GM18498 (cell line): Measurements from ENCODE around the gene OR10C1.
"Not testable (repeated sequence)": the region's sequence is repeated elsewhere in the genome, so short reads cannot be mapped to it uniquely, and the experiment has no call there.

ENCODE experiments used
- ATAC-seq: cut with Tn5 transposase; IDR thresholded peaks from one replicate; pipeline ENCODE4 v1.9.1; 2021; ENCODE audit warnings: mild to moderate bottlenecking, moderate library complexity; ENCODE audit not compliant: unreplicated experiment

Gene OR10C1, protein sequence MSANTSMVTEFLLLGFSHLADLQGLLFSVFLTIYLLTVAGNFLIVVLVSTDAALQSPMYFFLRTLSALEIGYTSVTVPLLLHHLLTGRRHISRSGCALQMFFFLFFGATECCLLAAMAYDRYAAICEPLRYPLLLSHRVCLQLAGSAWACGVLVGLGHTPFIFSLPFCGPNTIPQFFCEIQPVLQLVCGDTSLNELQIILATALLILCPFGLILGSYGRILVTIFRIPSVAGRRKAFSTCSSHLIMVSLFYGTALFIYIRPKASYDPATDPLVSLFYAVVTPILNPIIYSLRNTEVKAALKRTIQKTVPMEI

GRCh38 chr6:29439006-29439405, at the start of gene OR10C1:
Gene OR10C1 (plus strand): TSS chr6:29439306. CDS start chr6:29440016, 710 bp downstream.
- ATAC-seq = no peak

DNA sequence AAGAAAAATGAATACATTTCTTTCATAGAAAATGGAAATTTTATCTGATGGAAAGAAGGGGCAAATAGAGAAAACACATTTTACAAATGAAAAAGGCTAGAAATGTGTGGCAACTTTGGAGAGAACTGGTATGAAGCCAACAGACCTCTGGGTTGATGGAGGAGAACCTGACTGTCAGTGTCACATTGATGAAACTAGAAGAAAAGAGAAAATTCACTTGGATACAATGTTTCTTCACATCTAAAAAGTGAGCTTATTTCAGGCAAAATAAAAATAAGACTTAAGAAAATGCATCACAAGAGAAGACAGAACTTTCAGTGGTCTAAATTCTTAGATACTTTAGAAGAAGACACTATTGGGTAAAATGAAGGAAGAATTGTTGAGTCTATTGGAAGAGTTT, 43.8 kb upstream of the OR10C1 start, which contains the start of gene OR12D2:
Gene OR12D2, plus strand, starts transcription at position 301 of the 400 bp plus-strand sequence. CDS start 1,069 bp downstream, outside the sequence.
- ATAC-seq = no peak

GRCh38 chr6:29399525-29399924, 39.6 kb upstream of the OR10C1 start:
- no peak for ATAC-seq

DNA sequence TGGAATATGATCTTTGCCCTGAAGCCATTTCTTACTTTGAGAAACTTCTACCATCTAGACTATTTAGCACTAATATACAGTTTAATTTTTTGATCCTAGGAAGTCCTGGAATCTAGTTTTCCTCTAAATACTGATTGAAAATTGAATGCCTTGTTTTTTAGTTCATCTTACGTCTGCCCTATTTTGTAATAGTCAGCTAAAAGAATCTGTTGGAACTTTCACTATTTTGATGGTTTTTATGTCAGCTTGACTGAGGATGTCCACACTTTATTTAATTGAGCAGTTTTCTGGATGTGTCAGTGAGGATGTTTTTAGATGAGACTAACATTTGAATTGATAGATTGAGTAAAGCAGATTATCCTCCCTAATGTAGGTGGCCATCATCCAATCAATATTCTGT, 35.3 kb upstream of the OR10C1 start:
- ATAC-seq = no peak

GRCh38 chr6:29414588-29414987, 24.5 kb upstream of the OR10C1 start, which contains the start of gene OR12D1:
Gene OR12D1 (plus strand): TSS chr6:29414928.
- no peak for ATAC-seq

DNA sequence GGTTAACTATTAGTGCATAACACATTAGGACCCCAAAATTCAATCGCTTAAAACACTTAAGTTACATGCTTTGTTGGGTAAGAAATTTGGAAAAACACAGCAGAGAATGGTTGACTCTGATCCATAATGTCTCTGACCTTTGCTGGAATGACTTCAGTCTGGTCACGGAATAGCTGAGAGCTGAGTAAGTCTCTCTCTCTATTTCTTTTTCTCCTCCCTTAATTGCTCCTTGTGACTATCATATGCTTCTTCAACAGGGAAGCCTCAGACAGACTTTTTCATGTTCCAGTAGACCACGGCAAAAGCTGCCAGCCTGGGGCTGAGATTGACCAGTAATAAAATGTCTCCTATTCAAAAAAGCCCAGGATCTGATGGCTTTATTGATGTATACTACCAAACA, 19.6 kb upstream of the OR10C1 start:
- ATAC-seq = no peak

DNA sequence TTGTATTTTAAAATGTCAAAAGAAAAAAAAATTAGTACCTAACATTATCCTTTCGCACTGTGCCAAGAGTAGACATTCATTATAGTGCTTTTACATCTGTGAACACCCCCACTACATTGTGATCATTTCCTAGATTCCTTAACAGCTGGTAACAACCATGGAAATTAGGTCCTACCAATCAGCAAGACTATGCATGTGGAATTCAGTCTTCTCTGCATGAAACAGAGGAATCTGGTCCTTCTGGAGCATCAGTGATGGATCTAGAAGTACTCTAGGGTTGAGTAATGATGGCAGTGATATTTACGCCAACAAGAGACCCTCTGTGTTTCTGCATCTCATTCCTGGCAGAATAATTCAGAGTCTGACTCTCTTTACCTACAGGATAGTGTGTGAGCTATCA, 14.9 kb upstream of the OR10C1 start:
- ATAC-seq = no peak

- no peak for ATAC-seq
These were observed 14.5 kb upstream of the OR10C1 start for GRCh38 chr6:29424575-29424974.

- ATAC-seq = no peak
These were observed 14.0 kb upstream of the OR10C1 start for GRCh38 chr6:29425075-29425474.

DNA sequence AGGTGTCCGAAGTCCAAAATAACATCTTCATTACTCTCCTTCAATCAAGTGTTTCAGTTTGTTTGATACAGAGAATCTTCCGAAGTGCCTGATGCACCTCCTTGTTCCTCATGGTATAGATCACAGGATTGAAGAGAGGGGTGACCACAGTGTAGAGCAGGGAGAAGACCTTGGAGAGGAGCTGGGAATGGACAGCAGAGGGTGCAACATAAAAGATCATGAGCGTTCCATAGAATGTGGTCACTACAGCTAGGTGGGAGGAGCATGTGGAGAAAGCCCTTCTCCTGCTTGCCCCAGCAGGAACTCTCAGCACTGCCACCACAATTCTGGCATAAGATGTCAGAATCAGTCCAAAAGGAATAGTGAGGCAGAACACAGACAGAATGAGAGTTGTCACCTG, 12.5 kb upstream of the OR10C1 start:
- no peak for ATAC-seq

- not testable (repeated sequence) for ATAC-seq
These were observed 2.4 kb upstream of the OR10C1 start for GRCh38 chr6:29436730-29437129.

GRCh38 chr6:29442719-29443118, 3.6 kb downstream of the OR10C1 start:
- no peak for ATAC-seq

- ATAC-seq = not testable (repeated sequence)
These were observed 4.9 kb downstream of the OR10C1 start for GRCh38 chr6:29444031-29444430.

GRCh38 chr6:29447670-29448069, 8.6 kb downstream of the OR10C1 start:
- no peak for ATAC-seq

- ATAC-seq = no peak
These were observed 12.5 kb downstream of the OR10C1 start for GRCh38 chr6:29451471-29452193.

DNA sequence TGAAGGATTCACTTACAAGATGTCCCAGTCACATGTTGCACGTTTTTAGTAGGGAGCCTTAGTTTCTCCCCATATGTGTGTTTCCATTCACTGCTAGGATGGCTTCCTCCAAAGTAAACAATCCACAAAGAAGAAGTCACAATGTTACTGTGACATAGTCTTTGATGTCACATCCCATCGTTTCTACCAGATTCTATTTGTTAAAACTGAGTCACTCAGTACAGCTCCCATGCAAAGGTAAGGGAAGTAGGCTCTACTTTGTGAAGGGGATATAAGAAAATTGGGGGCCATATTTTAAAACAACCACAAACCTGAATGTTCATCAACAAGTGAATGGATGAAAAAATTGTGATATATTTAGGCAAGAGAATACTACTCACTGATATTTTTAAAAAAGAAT, 17.9 kb downstream of the OR10C1 start, which contains the start of the genes OR11A1 and OR2H1:
Gene OR11A1, minus strand, starts transcription at position 101 of the 400 bp plus-strand sequence. CDS start 29,430 bp downstream, outside the sequence.
Gene OR2H1, plus strand, starts transcription at position 185 of the 400 bp plus-strand sequence. CDS start 4,615 bp downstream, outside the sequence.
- no peak for ATAC-seq

- no peak for ATAC-seq
These were observed 22.1 kb downstream of the OR10C1 start for GRCh38 chr6:29461021-29461814.

- ATAC-seq = no peak
These were observed 22.9 kb downstream of the OR10C1 start for GRCh38 chr6:29462022-29462421.

GRCh38 chr6:29465279-29465678, 26.2 kb downstream of the OR10C1 start:
- ATAC-seq = no peak

DNA sequence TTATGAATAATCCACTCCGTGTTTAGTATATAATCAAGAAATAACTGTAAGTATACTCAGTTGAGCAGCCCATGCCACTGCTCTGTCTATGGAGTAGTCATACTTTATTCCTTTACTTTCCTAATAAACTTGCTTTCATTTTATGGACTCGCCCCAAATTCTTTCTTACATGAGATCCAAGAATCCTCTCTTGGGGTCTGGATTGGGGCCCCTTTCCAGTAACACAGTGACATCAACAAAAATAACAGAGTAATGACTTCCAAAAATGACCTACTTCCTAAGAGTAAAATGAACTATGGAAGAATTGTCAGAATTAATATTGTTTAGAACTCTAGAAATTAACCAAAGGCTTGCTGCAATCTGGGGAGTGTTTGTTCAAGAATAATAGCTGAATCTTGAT, 26.7 kb downstream of the OR10C1 start:
- no peak for ATAC-seq

DNA sequence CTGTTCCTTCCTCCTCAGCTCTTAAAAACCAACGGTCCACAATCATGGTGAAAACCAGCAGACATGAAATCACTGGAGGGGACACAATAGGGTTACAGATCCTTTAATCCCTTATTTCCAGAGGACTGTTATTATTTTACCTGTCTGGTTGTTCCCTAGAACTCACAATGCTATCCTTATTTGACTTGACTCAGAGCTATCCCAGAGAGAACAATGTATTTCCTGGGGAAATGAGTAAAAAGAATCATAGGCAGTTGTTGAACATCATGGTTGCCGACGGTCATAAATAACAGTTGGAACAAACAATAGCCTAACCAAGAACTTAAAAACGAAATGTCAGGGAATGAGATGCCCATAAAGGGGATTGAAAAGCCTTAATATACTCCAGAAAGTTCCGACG, 27.1 kb downstream of the OR10C1 start:
- no peak for ATAC-seq
